Measurements from ENCODE around the gene VAV3. TPM values are rescaled to one million over a fixed set of nuclear protein-coding genes. Genes with fewer than 3 reads are reported as not detected.
A peak's percentile ranks its signal among the peaks of the same experiment; 100 is the strongest.

Gene VAV3
- total RNA-seq, 1 donor from 2014 or later = 1.9 TPM

GRCh38 chr1:107941531-107941930 is 23.4 kb downstream of the VAV3 start:
- Mint-ChIP-seq H3K27ac (no peak overlapping the region), H3K27me3 (ENCODE audit: low read depth) (peaks cover 1% of the 10 kb centered on the region), H3K36me3 (ENCODE audit: low read depth) (no peaks in the 10 kb centered on the region), H3K4me1 (ENCODE audit: low read depth) (peaks cover 39% of the 10 kb centered on the region), H3K4me3 (ENCODE audit: low read depth) (no peak overlapping the region), H3K9me3 (no peaks in the 10 kb centered on the region)
- no peak for DNase-seq (ENCODE audit: low spot score)
- intact Hi-C loops (cut with micrococcal nuclease) = no loop called here

- no peaks in the 10 kb centered on the region for H3K36me3 Mint-ChIP-seq (ENCODE audit: low read depth)
- peaks cover 1% of the 10 kb centered on the region for H3K27me3 Mint-ChIP-seq (ENCODE audit: low read depth)
- DNase-seq (ENCODE audit: low spot score) = no peak
- H3K4me3 Mint-ChIP-seq (ENCODE audit: low read depth) = no peak overlapping the region
- intact Hi-C loops (cut with micrococcal nuclease) = no loop called here
- H3K4me1 Mint-ChIP-seq (ENCODE audit: low read depth) = peaks cover 42% of the 10 kb centered on the region
- H3K9me3 Mint-ChIP-seq = no peaks in the 10 kb centered on the region
- no peak overlapping the region for H3K27ac Mint-ChIP-seq
Observed at GRCh38 chr1:107941123-107941522, 23.9 kb downstream of the VAV3 start.

- Mint-ChIP-seq H3K4me3 (ENCODE audit: low read depth) (no peak overlapping the region), H3K27ac (no peak overlapping the region), H3K36me3 (ENCODE audit: low read depth) (no peaks in the 10 kb centered on the region), H3K27me3 (ENCODE audit: low read depth) (peaks cover under 1% of the 10 kb centered on the region), H3K9me3 (no peaks in the 10 kb centered on the region), H3K4me1 (ENCODE audit: low read depth) (peaks cover 44% of the 10 kb centered on the region)
- no peak for DNase-seq (ENCODE audit: low spot score)
- intact Hi-C loops (cut with micrococcal nuclease) = no loop called here
Observed at GRCh38 chr1:107940701-107941100, 24.3 kb downstream of the VAV3 start.

GRCh38 chr1:107940017-107940577 is 24.9 kb downstream of the VAV3 start:
- DNase-seq (ENCODE audit: low spot score) = no peak
- no peaks in the 10 kb centered on the region for H3K36me3 Mint-ChIP-seq (ENCODE audit: low read depth)
- intact Hi-C loops (cut with micrococcal nuclease) = no loop called here

GRCh38 chr1:107939256-107939655 is 25.7 kb downstream of the VAV3 start:
- Mint-ChIP-seq H3K27me3 (ENCODE audit: low read depth) (no peaks in the 10 kb centered on the region), H3K9me3 (no peaks in the 10 kb centered on the region), H3K36me3 (ENCODE audit: low read depth) (no peaks in the 10 kb centered on the region), H3K27ac (no peak overlapping the region), H3K4me1 (ENCODE audit: low read depth) (peaks cover 58% of the 10 kb centered on the region), H3K4me3 (ENCODE audit: low read depth) (no peak overlapping the region)
- no peak for DNase-seq (ENCODE audit: low spot score)
- intact Hi-C loops (cut with micrococcal nuclease) = loop anchor here (5.0 to 10.0 kb wide), 4 partner anchors 38 to 464 kb away; no protein-coding TSS in a partner anchor

More at GRCh38 chr1:107940017-107940577, 24.9 kb downstream of the VAV3 start:
- Mint-ChIP-seq H3K9me3 (no peaks in the 10 kb centered on the region), H3K4me1 (ENCODE audit: low read depth) (peaks cover 50% of the 10 kb centered on the region), H3K27me3 (ENCODE audit: low read depth) (no peaks in the 10 kb centered on the region), H3K4me3 (ENCODE audit: low read depth) (no peak overlapping the region), H3K27ac (no peak overlapping the region)

GRCh38 chr1:107936498-107937481 is 28.2 kb downstream of the VAV3 start:
- H3K27me3 Mint-ChIP-seq (ENCODE audit: low read depth) = no peaks in the 10 kb centered on the region
- peak overlapping the region; percentile 49 for H3K27ac Mint-ChIP-seq
- H3K9me3 Mint-ChIP-seq = no peaks in the 10 kb centered on the region
- no peaks in the 10 kb centered on the region for H3K36me3 Mint-ChIP-seq (ENCODE audit: low read depth)
- intact Hi-C loops (cut with micrococcal nuclease) = loop anchor here (2.0 to 10.0 kb wide), 6 partner anchors 14 to 462 kb away; no protein-coding TSS in a partner anchor
- H3K4me1 Mint-ChIP-seq (ENCODE audit: low read depth) = peaks cover 57% of the 10 kb centered on the region
- DNase-seq (ENCODE audit: low spot score) = no peak
- peak overlapping the region; percentile 18 for H3K4me3 Mint-ChIP-seq (ENCODE audit: low read depth)

GRCh38 chr1:107935396-107936064 is 29.4 kb downstream of the VAV3 start:
- intact Hi-C loops (cut with micrococcal nuclease) = loop anchor here (1.0 to 10.0 kb wide), 11 partner anchors 15 to 655 kb away; no protein-coding TSS in a partner anchor
- H3K9me3 Mint-ChIP-seq = no peaks in the 10 kb centered on the region
- DNase-seq (ENCODE audit: low spot score) = peak; percentile 23
- H3K27ac Mint-ChIP-seq = peak overlapping the region; percentile 81
- no peaks in the 10 kb centered on the region for H3K27me3 Mint-ChIP-seq (ENCODE audit: low read depth)
- H3K36me3 Mint-ChIP-seq (ENCODE audit: low read depth) = no peaks in the 10 kb centered on the region
- peak overlapping the region; percentile 34 for H3K4me3 Mint-ChIP-seq (ENCODE audit: low read depth)
- H3K4me1 Mint-ChIP-seq (ENCODE audit: low read depth) = peaks cover 50% of the 10 kb centered on the region

- Mint-ChIP-seq H3K4me1 (ENCODE audit: low read depth) (peaks cover 48% of the 10 kb centered on the region), H3K27me3 (ENCODE audit: low read depth) (no peaks in the 10 kb centered on the region), H3K9me3 (no peaks in the 10 kb centered on the region), H3K27ac (peak overlapping the region; percentile 81), H3K36me3 (ENCODE audit: low read depth) (no peaks in the 10 kb centered on the region), H3K4me3 (ENCODE audit: low read depth) (no peak overlapping the region)
- intact Hi-C loops (cut with micrococcal nuclease) = loop anchor here (2.0 to 10.0 kb wide), 6 partner anchors 114 to 656 kb away; no protein-coding TSS in a partner anchor
- DNase-seq (ENCODE audit: low spot score) = no peak
Observed at GRCh38 chr1:107934578-107934977, 30.4 kb downstream of the VAV3 start.

- intact Hi-C loops (cut with micrococcal nuclease) = loop anchor here (2.0 to 10.0 kb wide), 6 partner anchors 113 to 657 kb away; no protein-coding TSS in a partner anchor
- DNase-seq (ENCODE audit: low spot score) = no peak
- Mint-ChIP-seq H3K27ac (no peak overlapping the region), H3K9me3 (no peaks in the 10 kb centered on the region), H3K4me3 (ENCODE audit: low read depth) (no peak overlapping the region), H3K4me1 (ENCODE audit: low read depth) (peaks cover 44% of the 10 kb centered on the region), H3K36me3 (ENCODE audit: low read depth) (no peaks in the 10 kb centered on the region), H3K27me3 (ENCODE audit: low read depth) (peaks cover 2% of the 10 kb centered on the region)
Observed at GRCh38 chr1:107933736-107934135, 31.2 kb downstream of the VAV3 start.

GRCh38 chr1:107930292-107930691 is 34.7 kb downstream of the VAV3 start:
- no peak for DNase-seq (ENCODE audit: low spot score)
- Mint-ChIP-seq H3K27me3 (ENCODE audit: low read depth) (peaks cover 5% of the 10 kb centered on the region), H3K36me3 (ENCODE audit: low read depth) (no peaks in the 10 kb centered on the region), H3K4me3 (ENCODE audit: low read depth) (no peak overlapping the region), H3K4me1 (ENCODE audit: low read depth) (peaks cover 31% of the 10 kb centered on the region), H3K27ac (no peak overlapping the region), H3K9me3 (no peaks in the 10 kb centered on the region)
- intact Hi-C loops (cut with micrococcal nuclease) = loop anchor here (5.0 to 10.0 kb wide), 2 partner anchors 128 to 455 kb away; no protein-coding TSS in a partner anchor

- Mint-ChIP-seq H3K27me3 (ENCODE audit: low read depth) (peaks cover 5% of the 10 kb centered on the region), H3K27ac (no peak overlapping the region), H3K4me3 (ENCODE audit: low read depth) (no peak overlapping the region), H3K9me3 (no peaks in the 10 kb centered on the region), H3K4me1 (ENCODE audit: low read depth) (peaks cover 18% of the 10 kb centered on the region), H3K36me3 (ENCODE audit: low read depth) (no peaks in the 10 kb centered on the region)
- intact Hi-C loops (cut with micrococcal nuclease) = no loop called here
- DNase-seq (ENCODE audit: low spot score) = no peak
Observed at GRCh38 chr1:107927820-107928219, 37.2 kb downstream of the VAV3 start.

- Mint-ChIP-seq H3K4me3 (ENCODE audit: low read depth) (no peak overlapping the region), H3K27ac (no peak overlapping the region), H3K4me1 (ENCODE audit: low read depth) (peaks cover 18% of the 10 kb centered on the region), H3K27me3 (ENCODE audit: low read depth) (peaks cover 5% of the 10 kb centered on the region), H3K36me3 (ENCODE audit: low read depth) (no peaks in the 10 kb centered on the region), H3K9me3 (no peaks in the 10 kb centered on the region)
- DNase-seq (ENCODE audit: low spot score) = no peak
- intact Hi-C loops (cut with micrococcal nuclease) = no loop called here
Observed at GRCh38 chr1:107926436-107927080, 38.4 kb downstream of the VAV3 start.

Measured in activated T-helper 2 cell treated with anti-CD3 and anti-CD28 coated beads, Interferon-gamma antibody, Interleukin-2, Interleukin-4, amounts not matched to agents 10 μg/mL and 5 μg/mL and 100 μg/mL, durations not matched to agents 14 hours and 24 hours and 36 hours (primary cell).